IMR-90 (cell line): ENCODE measurements around the gene RSAD1. TPM values are rescaled to one million over a fixed set of nuclear protein-coding genes. Genes with fewer than 3 reads are reported as not detected.

Experiments used
- ATAC-seq: fragments of 200-7000 bp; cut with Tn5 transposase; 2 replicates; pipeline ENCODE4 v1.9.1; 2020; ENCODE audit warnings: low read depth, mild to moderate bottlenecking, moderate library complexity
- Bru-seq: library from RNA; stranded (reverse); fragments of 400-500 nt; gene quantifications from one replicate; lab custom pipeline; 2021; lab: Mats Ljungman, UMichigan
- BruChase-seq, 2 experiments: library from RNA; stranded (reverse); fragments of 400-500 nt; gene quantifications; one replicate each; lab custom pipeline; 2021; lab: Mats Ljungman, UMichigan
- BruUV-seq: library from RNA; stranded (reverse); fragments of 400-500 nt; replicated peaks from 2 replicates; lab custom pipeline; 2021; lab: Mats Ljungman, UMichigan
- CTCF ChIA-PET: fragments of 300-600 bp; formaldehyde crosslinking; extraction: SDS; loops from one replicate; lab custom pipeline; 2021; ENCODE audit warnings: antibody characterized with exemption; lab: Yijun Ruan, JAX
- POLR2A ChIA-PET: fragments of 300-600 bp; sonication (Branson Sonifier 250); formaldehyde crosslinking; loops from one replicate; lab custom pipeline; 2022; ENCODE audit warnings: antibody characterized with exemption; ENCODE audit not compliant: unreplicated experiment; lab: Charles Lee
- DNase-seq: peaks from one replicate; pipeline ENCODE4 v3.0.0; 2013
- H2AFZ ChIP-seq: replicated peaks from 2 replicates; pipeline ENCODE3; 2013; ENCODE audit warnings: low read length, mild to moderate bottlenecking; ENCODE audit not compliant: poor library complexity
- H2AK5ac ChIP-seq: 2 replicates; pipeline ENCODE4 v1.6.1; 2013; ENCODE audit warnings: low read depth, low read length, inconsistent platforms
- H2AK9ac ChIP-seq: replicated peaks from 2 replicates; pipeline ENCODE3; 2013; ENCODE audit warnings: mild to moderate bottlenecking, low read depth, low read length, moderate library complexity; ENCODE audit not compliant: poor library complexity
- H2BK120ac ChIP-seq: 2 replicates; pipeline ENCODE4 v1.6.1; 2013; ENCODE audit warnings: low read depth, low read length, inconsistent platforms
- H2BK15ac ChIP-seq: 3 replicates; pipeline ENCODE4 v1.6.1; 2013; ENCODE audit warnings: low read depth, low read length, inconsistent platforms
- H2BK20ac ChIP-seq: 2 replicates; pipeline ENCODE4 v1.6.1; 2013; ENCODE audit warnings: low read depth, mild to moderate bottlenecking, inconsistent platforms, low read length, moderate library complexity
- H2BK5ac ChIP-seq: 2 replicates; pipeline ENCODE4 v1.6.1; 2013; ENCODE audit warnings: mild to moderate bottlenecking, low read depth, low read length, inconsistent platforms; ENCODE audit not compliant: poor library complexity, severe bottlenecking
- H3K14ac ChIP-seq: replicated peaks from 2 replicates; pipeline ENCODE4 v1.6.1; 2013; ENCODE audit warnings: low read depth, low read length, inconsistent platforms
- H3K18ac ChIP-seq: 2 replicates; pipeline ENCODE4 v1.6.1; 2013; ENCODE audit warnings: low read depth, low read length, control low read depth
- H3K23ac ChIP-seq: 2 replicates; pipeline ENCODE4 v1.6.1; 2013; ENCODE audit warnings: low read depth, low read length, inconsistent platforms
- H3K27ac ChIP-seq: 2 replicates; pipeline ENCODE4 v1.5.1; 2013; ENCODE audit warnings: mild to moderate bottlenecking, control low read depth, low read length; ENCODE audit not compliant: insufficient read depth
- H3K27me3 ChIP-seq: 2 replicates; pipeline ENCODE4 v1.6.1; 2013; ENCODE audit warnings: low read length; ENCODE audit not compliant: control insufficient read depth, insufficient read depth
- H3K36me3 ChIP-seq: 2 replicates; pipeline ENCODE4 v1.6.1; 2013; ENCODE audit warnings: low read length, mixed read lengths; ENCODE audit not compliant: control insufficient read depth, insufficient read depth
- H3K4ac ChIP-seq: 2 replicates; pipeline ENCODE4 v1.6.1; 2013; ENCODE audit warnings: low read depth, low read length, inconsistent platforms
- H3K4me1 ChIP-seq: 2 replicates; pipeline ENCODE4 v1.6.1; 2013; ENCODE audit warnings: low read length, mixed read lengths; ENCODE audit not compliant: control insufficient read depth, insufficient read depth
- H3K4me2 ChIP-seq: 2 replicates; pipeline ENCODE4 v1.6.1; 2013; ENCODE audit warnings: low read depth, mild to moderate bottlenecking, control low read depth, low read length, moderate library complexity
- H3K4me3 ChIP-seq: 2 replicates; pipeline ENCODE4 v1.5.1; 2013; ENCODE audit warnings: low read depth, mild to moderate bottlenecking, control low read depth, low read length, moderate library complexity; ENCODE audit not compliant: insufficient read depth
- H3K56ac ChIP-seq: 2 replicates; pipeline ENCODE4 v1.6.1; 2013; ENCODE audit warnings: low read length, inconsistent platforms; ENCODE audit not compliant: insufficient read depth; ENCODE audit errors: extremely low read depth
- H3K79me1 ChIP-seq, 2 experiments: 2 replicates each; pipeline ENCODE4 v1.6.1; 2013; ENCODE audit warnings: low read length in 2 of 2, inconsistent platforms in 1 of 2, low read depth in 1 of 2
- H3K9ac ChIP-seq: 2 replicates; pipeline ENCODE4 v1.6.1; 2013; ENCODE audit warnings: low read depth, low read length, control low read depth
- H3K9me1 ChIP-seq: 2 replicates; pipeline ENCODE4 v1.6.1; 2013; ENCODE audit warnings: low read length, inconsistent platforms; ENCODE audit not compliant: insufficient read depth
- H3K9me3 ChIP-seq: 2 replicates; pipeline ENCODE4 v1.6.1; 2013; ENCODE audit warnings: low read length; ENCODE audit not compliant: control insufficient read depth, insufficient read depth
- H4K20me1 ChIP-seq: 2 replicates; pipeline ENCODE4 v1.6.1; 2013; ENCODE audit warnings: low read length, inconsistent platforms; ENCODE audit not compliant: insufficient read depth
- H4K5ac ChIP-seq: 2 replicates; pipeline ENCODE4 v1.6.1; 2013; ENCODE audit warnings: mild to moderate bottlenecking, low read depth, low read length, control low read depth
- H4K8ac ChIP-seq, 2 experiments: 2 replicates each; pipeline ENCODE4 v1.6.1; 2013; ENCODE audit warnings: low read depth in 2 of 2, low read length in 2 of 2, control low read depth in 1 of 2, inconsistent platforms in 1 of 2
- H4K91ac ChIP-seq: 2 replicates; pipeline ENCODE4 v1.6.1; 2013; ENCODE audit warnings: low read depth, low read length, inconsistent platforms; ENCODE audit not compliant: insufficient read depth
- BHLHE40 ChIP-seq: fragments of 150-350 bp; IDR thresholded peaks from 2 replicates; pipeline ENCODE4 v1.6.1; 2016; ENCODE audit warnings: mild to moderate bottlenecking, low read depth, low read length
- CEBPB ChIP-seq: IDR thresholded peaks from 2 replicates; pipeline ENCODE4 v1.6.1; 2012; ENCODE audit warnings: low read depth, low read length, improper control_type of control experiment
- CHD1 ChIP-seq: IDR thresholded peaks from 2 replicates; pipeline ENCODE4 v1.6.1; 2012; ENCODE audit warnings: low read depth, low read length, improper control_type of control experiment
- FOS ChIP-seq: fragments of 150-350 bp; IDR thresholded peaks from 2 replicates; pipeline ENCODE4 v1.6.1; 2016; ENCODE audit warnings: low read depth, low read length
- MAFK ChIP-seq: IDR thresholded peaks from 2 replicates; pipeline ENCODE4 v1.6.1; 2012; ENCODE audit warnings: low read depth, low read length, improper control_type of control experiment
- MAZ ChIP-seq: IDR thresholded peaks from 2 replicates; pipeline ENCODE4 v1.6.1; 2012; ENCODE audit warnings: low read depth, mild to moderate bottlenecking, low read length, improper control_type of control experiment, moderate library complexity, borderline replicate concordance
- POLR2A ChIP-seq: IDR thresholded peaks from 2 replicates; pipeline ENCODE4 v1.6.1; 2012; ENCODE audit warnings: mild to moderate bottlenecking, low read depth, low read length
- RAD21 ChIP-seq: IDR thresholded peaks from 2 replicates; pipeline ENCODE4 v1.6.1; 2012; ENCODE audit warnings: low read length, improper control_type of control experiment
- RCOR1 ChIP-seq: IDR thresholded peaks from 2 replicates; pipeline ENCODE4 v1.6.1; 2012; ENCODE audit warnings: mild to moderate bottlenecking, low read length, improper control_type of control experiment; ENCODE audit not compliant: insufficient replicate concordance
- RFX5 ChIP-seq: IDR thresholded peaks from 2 replicates; pipeline ENCODE4 v1.8.0; 2012; ENCODE audit warnings: low read depth, mild to moderate bottlenecking, low read length, moderate library complexity
- SMC3 ChIP-seq: fragments of 150-350 bp; IDR thresholded peaks from 2 replicates; pipeline ENCODE4 v1.6.1; 2016; ENCODE audit warnings: low read depth, mild to moderate bottlenecking, antibody characterized with exemption, low read length, moderate library complexity
- USF2 ChIP-seq: fragments of 150-350 bp; IDR thresholded peaks from 2 replicates; pipeline ENCODE4 v1.6.1; 2017; ENCODE audit warnings: mild to moderate bottlenecking, antibody characterized with exemption, low read length, low read depth
- WGBS, 2 experiments: methylation state at CpG; one replicate each; pipeline versions ENCODE4 v1.1.5 to v1.1.7; 2013; ENCODE audit warnings: missing lambda C conversion rate in 2 of 2; ENCODE audit not compliant: insufficient read length in 1 of 2; ENCODE audit errors: extremely low coverage in 2 of 2; 5-methylcytosine and 5-hydroxymethylcytosine counted together
- dilution Hi-C: fragments of 300-500 bp; cut with HindIII; formaldehyde crosslinking; loops from one replicate; pipeline ENCODE4 v1.14.3; 2018; ENCODE audit warnings: low sequenced_read_pairs; ENCODE audit not compliant: unreplicated experiment
- in situ Hi-C: fragments of 300-500 bp; cut with MboI; formaldehyde crosslinking; loops from 3 replicates; pipeline ENCODE4 v1.14.3; 2019; ENCODE audit warnings: low sequenced_read_pairs, inconsistent platforms, mixed read lengths
- intact Hi-C: fragments of 100-400 bp; cut with micrococcal nuclease; formaldehyde crosslinking; loops from 2 replicates; pipeline ENCODE4 v1.10.0; 2022
- long read RNA-seq: library from polyadenylated mRNA; unstranded; transcript quantifications from one replicate; pipeline ENCODE4 v2.0.0, GENCODE V29; 2021; ENCODE audit not compliant: unreplicated experiment
- polyA plus RNA-seq, 3 experiments: library from polyadenylated mRNA; depleted of rRNA; stranded (reverse); fragments of >200 nt; gene quantifications; 2 replicates each; pipeline ENCODE4 v1.2.3, GENCODE V29; 2012; ENCODE audit warnings: low replicate concordance in 1 of 3
- total RNA-seq: library from RNA; depleted of rRNA; stranded (reverse); fragments of >200 nt; gene quantifications from 2 replicates; pipeline ENCODE4 v1.2.3, GENCODE V29; 2012; rRNA removed

Gene RSAD1
- total RNA-seq = 10.0 and 10.8 TPM in 2 replicates
- polyA plus RNA-seq (2012; rRNA removed) = 16.6 and 19.2 TPM in 2 replicates
- 10.9 and 13.4 TPM in 2 replicates for polyA plus RNA-seq (2012; cell fraction: cytosol; rRNA removed)
- polyA plus RNA-seq (2012; cell fraction: nucleus; rRNA removed; ENCODE audit: low replicate concordance) = 63.9 and 67.4 TPM in 2 replicates
- Bru-seq, nascent RNA = percentile 55 among the genes with signal in this experiment
- BruChase-seq, experiment 1, labeled RNA remaining after a 6-hour chase = percentile 65 among the genes with signal in this experiment
- BruChase-seq, experiment 2, labeled RNA remaining after a 2-hour chase = percentile 72 among the genes with signal in this experiment
- long read RNA-seq, transcript RSAD1-201 (9 exons, 2,528 nt) = major isoform, 34 of 56 reads
- long read RNA-seq, partial matches to known transcripts = 16 of 56 reads
- long read RNA-seq, other reads (novel, unspliced or antisense) = 6 of 56 reads

GRCh38 chr17:50478391-50479381, at the start of gene RSAD1:
TSS of gene RSAD1 (plus strand) at chr17:50478860. CDS start at chr17:50478885, 25 bp downstream.
- POLR2A ChIA-PET = interaction anchor here (0.6 kb wide), 2 partner anchors 83 to 660 kb away, joined by 3 to 5 read pairs; no protein-coding TSS in a partner anchor
- ATAC-seq = peak; percentile 83
- WGBS, 2 experiments = 5% methylated on average over 50 of the region's 75 CpGs; no CpG with 5 or more reads in 1 of the 2 experiments
- Histone ChIP-seq H3K4me2 (peak within 1 kb of the TSS; percentile 94), H3K9me1 (peaks cover 7% of the 10 kb centered on the region; the same call in 1 of the 2 replicates), H4K5ac (peak within 1 kb of the TSS; percentile 85), H2BK120ac (peak within 1 kb of the TSS; percentile 68), H4K8ac (peak within 1 kb of the TSS; percentile 51 to 95), H3K4me1 (peaks cover 4% of the 10 kb centered on the region), H3K18ac (0 out of 2 replicates have a peak within 1 kb of the TSS, but pooled peaks have one; percentile 1), H2BK20ac (no peak within 1 kb of the TSS), H3K14ac (peak within 1 kb of the TSS; percentile 95), H3K4ac (peak within 1 kb of the TSS; percentile 91), H2AFZ (peak within 1 kb of the TSS; percentile 94), H3K56ac (peak within 1 kb of the TSS; percentile 64), H3K27me3 (no peaks in the 10 kb centered on the region; the same call in 1 of the 2 replicates), H3K4me3 (peak within 1 kb of the TSS; percentile 86), H2BK15ac (no peak within 1 kb of the TSS; the same call in 2 of the 3 replicates), H4K20me1 (peaks cover 8% of the 10 kb centered on the region; the same call in 1 of the 2 replicates), H3K9me3 (no peaks in the 10 kb centered on the region), H3K23ac (peak within 1 kb of the TSS; percentile 76), H2AK5ac (0 out of 2 replicates have a peak within 1 kb of the TSS, but pooled peaks have one; percentile 45), H2BK5ac (peak within 1 kb of the TSS; percentile 20), H3K27ac (peak within 1 kb of the TSS; percentile 57), H3K9ac (peak within 1 kb of the TSS; percentile 78), H3K36me3 (peaks cover 7% of the 10 kb centered on the region), H2AK9ac (peak within 1 kb of the TSS; percentile 90), H3K79me1 (peaks cover 11 to 31% of the 10 kb centered on the region in 2 experiments; a peak in 3 of 4 replicates), H4K91ac (peak within 1 kb of the TSS; percentile 3; the same call in 1 of the 2 replicates)
- in situ Hi-C loops = no loop called here
- CTCF ChIA-PET = interaction anchor here (0.6 to 1.4 kb wide), 6 partner anchors 14 to 108 kb away, joined by 3 to 5 read pairs (median 4); partner anchors contain the start of gene CACNA1G
- peak; percentile 88 for DNase-seq
- intact Hi-C loops = loop anchor here (1.0 kb wide), 2 partner anchors 81 to 116 kb away; partner anchors contain the start of gene LRRC59
- BruUV-seq = no TSS peak
- dilution Hi-C loops = no loop called here
- TF ChIP-seq MAZ = peak; percentile 60; the same call in 1 of the 2 replicates
- TF ChIP-seq CHD1 = no peak
- TF ChIP-seq MAFK = no peak
- peak; percentile 86 for TF ChIP-seq POLR2A
- no peak for TF ChIP-seq RCOR1
- TF ChIP-seq FOS = no peak
- no peak for TF ChIP-seq RFX5
- TF ChIP-seq USF2 = no peak
- TF ChIP-seq RAD21 = peak; percentile 52
- no peak for TF ChIP-seq SMC3
- TF ChIP-seq BHLHE40 = peak; percentile 92
- TF ChIP-seq CEBPB = no peak
